Measurements from ENCODE around the gene CALML4.

- TF ChIP-seq CTCF (IDR thresholded peaks at IDR 0.05; ENCODE audit: low read depth, low read length) (no peak), MYC (IDR thresholded peaks at IDR 0.05; ENCODE audit: low read depth, low read length) (no peak), POLR2A (IDR thresholded peaks at IDR 0.05; ENCODE audit: extremely low read depth, insufficient read length) (no peak), MAX (IDR thresholded peaks at IDR 0.05; ENCODE audit: low read depth, low read length) (no peak)
Measured at GRCh38 chr15:68201879-68202261, 3.3 kb downstream of the CALML4 start.
